Upper lobe of right lung (tissue), 1 donor: ENCODE data around the gene FRA10AC1. TPM values are rescaled to one million over a fixed set of nuclear protein-coding genes. Genes with fewer than 3 reads are reported as not detected.

Experiments
- ATAC-seq: fragments of 200-7000 bp; cut with Tn5 transposase; one replicate; pipeline ENCODE4 v1.9.1; 2020; ENCODE audit warnings: mild to moderate bottlenecking, moderate library complexity
- DNase-seq: peaks from one replicate; pipeline ENCODE4 v3.0.0-alpha.2; 2020
- H3K27ac ChIP-seq: fragments of 200-600 bp; one replicate; pipeline ENCODE4 v1.8.0; 2022
- H3K27me3 ChIP-seq: fragments of 200-600 bp; one replicate; pipeline ENCODE4 v1.8.0; 2022; ENCODE audit warnings: mild to moderate bottlenecking
- H3K36me3 ChIP-seq: fragments of 200-600 bp; one replicate; pipeline ENCODE4 v1.8.0; 2022
- H3K4me1 ChIP-seq: fragments of 200-600 bp; one replicate; pipeline ENCODE4 v1.8.0; 2022
- H3K4me3 ChIP-seq: fragments of 200-600 bp; one replicate; pipeline ENCODE4 v1.8.0; 2022; ENCODE audit warnings: mild to moderate bottlenecking
- H3K9me3 ChIP-seq: fragments of 200-600 bp; one replicate; pipeline ENCODE4 v1.8.0; 2022
- CTCF ChIP-seq: fragments of 200-600 bp; IDR thresholded peaks from one replicate; pipeline ENCODE4 v1.8.0; 2022; ENCODE audit warnings: antibody characterized with exemption
- intact Hi-C: fragments of 100-400 bp; cut with DNase I; formaldehyde crosslinking; loops from one replicate; pipeline ENCODE4 v1.11.0; 2022
- total RNA-seq: library from RNA; stranded (reverse); fragmentation: NEBNext Ultra II Directional; extraction: Animal tissue kit (Norgen Biotek cat#: 25700); gene quantifications from one replicate; pipeline ENCODE4 v1.2.1, GENCODE V29; 2021
- donor health status: DM: no; HTN: yes; CAD: no; lungs with severe emphysema.

FRA10AC1 gene
- total RNA-seq, 1 donor from 2014 or later, result 12.0 TPM

GRCh38 chr10:93712593-93712992 is 10.2 kb upstream of the FRA10AC1 start:
- DNase-seq (no peak), ATAC-seq (no peak)
- no peaks in the 10 kb centered on the region for H3K27me3 ChIP-seq
- H3K27ac ChIP-seq, result no peak overlapping the region
- H3K4me1 ChIP-seq, result no peaks in the 10 kb centered on the region
- no peak for TF ChIP-seq CTCF
- no peaks in the 10 kb centered on the region for H3K36me3 ChIP-seq
- no peaks in the 10 kb centered on the region for H3K9me3 ChIP-seq
- no peak overlapping the region for H3K4me3 ChIP-seq
- intact Hi-C loops, result no loop called here

DNA sequence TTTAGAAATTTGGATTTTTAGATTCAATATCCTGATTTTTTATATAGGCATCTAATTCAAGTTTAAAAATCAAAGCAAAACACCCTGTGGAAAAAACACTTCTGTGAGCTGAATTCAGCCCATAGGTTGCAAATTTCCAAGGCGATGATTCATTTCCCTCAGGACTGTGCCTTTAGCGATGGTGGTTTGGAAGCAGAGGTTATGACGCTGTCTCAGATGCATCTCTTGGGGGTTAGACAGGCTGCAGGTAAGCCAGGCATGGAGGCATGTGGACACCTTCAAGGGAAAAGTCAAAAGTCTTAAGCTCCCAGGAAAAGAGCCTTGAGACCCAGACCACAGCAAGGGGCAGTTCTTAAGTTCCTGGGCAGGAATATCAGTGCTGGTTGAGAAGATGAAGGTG is 9.5 kb upstream of the FRA10AC1 start:
- no peak for ATAC-seq
- Histone ChIP-seq H3K9me3 (no peaks in the 10 kb centered on the region), H3K4me1 (no peaks in the 10 kb centered on the region), H3K36me3 (no peaks in the 10 kb centered on the region), H3K27ac (no peak overlapping the region), H3K27me3 (no peaks in the 10 kb centered on the region), H3K4me3 (no peak overlapping the region)
- DNase-seq, result no peak
- intact Hi-C loops, result no loop called here
- no peak for TF ChIP-seq CTCF

GRCh38 chr10:93710333-93710909 is 8.0 kb upstream of the FRA10AC1 start:
- no peaks in the 10 kb centered on the region for H3K36me3 ChIP-seq
- no peak for TF ChIP-seq CTCF
- DNase-seq (no peak), ATAC-seq (no peak)
- no peak overlapping the region for H3K27ac ChIP-seq
- H3K9me3 ChIP-seq, result no peaks in the 10 kb centered on the region
- H3K4me3 ChIP-seq, result no peak overlapping the region
- H3K27me3 ChIP-seq, result no peaks in the 10 kb centered on the region
- intact Hi-C loops, result no loop called here
- no peaks in the 10 kb centered on the region for H3K4me1 ChIP-seq

DNA sequence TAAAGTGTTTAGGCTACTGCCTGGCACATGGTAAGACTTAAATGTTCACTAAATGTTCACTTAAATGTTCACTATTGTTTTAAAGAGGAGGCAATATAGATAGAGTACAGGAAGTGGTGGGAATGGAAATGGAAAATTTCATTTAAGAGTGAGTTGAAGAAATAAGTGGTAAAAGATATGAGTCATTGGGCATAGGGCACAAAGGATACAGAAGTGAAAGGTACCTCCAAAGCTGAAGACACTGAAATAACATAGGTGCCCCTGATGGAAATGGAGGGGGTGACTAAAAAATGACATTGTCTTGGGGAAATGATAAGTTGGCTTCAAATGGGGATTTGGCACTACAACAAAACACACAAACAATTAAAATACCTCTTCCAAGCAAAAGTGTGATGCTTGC is 5.2 kb upstream of the FRA10AC1 start:
- H3K27ac ChIP-seq, result no peak overlapping the region
- intact Hi-C loops, result no loop called here
- H3K4me3 ChIP-seq, result no peak overlapping the region
- H3K9me3 ChIP-seq, result no peaks in the 10 kb centered on the region
- no peaks in the 10 kb centered on the region for H3K4me1 ChIP-seq
- ATAC-seq (no peak), DNase-seq (no peak)
- no peaks in the 10 kb centered on the region for H3K27me3 ChIP-seq
- H3K36me3 ChIP-seq, result no peaks in the 10 kb centered on the region
- no peak for TF ChIP-seq CTCF

- DNase-seq, result no peak
- no peak for TF ChIP-seq CTCF
- Histone ChIP-seq H3K27me3 (no peaks in the 10 kb centered on the region), H3K9me3 (no peaks in the 10 kb centered on the region), H3K4me3 (no peak overlapping the region), H3K36me3 (peaks cover 1% of the 10 kb centered on the region), H3K4me1 (peaks cover 9% of the 10 kb centered on the region), H3K27ac (no peak overlapping the region)
- intact Hi-C loops, result no loop called here
- ATAC-seq, result no peak
Measured at GRCh38 chr10:93704451-93704850, 2.1 kb upstream of the FRA10AC1 start.

DNA sequence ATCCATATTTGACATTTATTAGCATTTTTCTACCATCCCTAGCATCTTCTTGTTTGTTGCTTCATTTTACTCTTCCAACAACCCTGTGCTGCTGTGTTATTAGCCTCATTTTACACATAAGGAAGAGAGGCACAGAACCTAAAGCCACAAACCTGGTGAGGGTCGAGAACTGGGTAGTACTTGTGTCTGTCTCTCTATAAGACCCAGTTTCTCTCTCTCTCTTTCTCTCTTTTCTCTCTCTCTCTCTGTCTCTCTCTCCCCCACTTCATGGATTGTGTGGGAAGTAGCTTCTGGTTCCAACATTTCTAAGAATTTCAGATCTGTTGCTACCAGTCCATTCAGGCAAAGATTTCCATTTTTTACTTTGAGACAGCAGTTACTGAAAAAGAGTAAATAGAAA is 1.4 kb upstream of the FRA10AC1 start:
- Histone ChIP-seq H3K4me1 (peaks cover 9% of the 10 kb centered on the region), H3K27me3 (no peaks in the 10 kb centered on the region), H3K36me3 (peaks cover 8% of the 10 kb centered on the region), H3K4me3 (peak overlapping the region; percentile 63), H3K9me3 (no peaks in the 10 kb centered on the region), H3K27ac (no peak overlapping the region)
- ATAC-seq, result no peak
- no peak for DNase-seq
- intact Hi-C loops, result no loop called here
- no peak for TF ChIP-seq CTCF
